SK-N-SH (cell line): ENCODE data around the gene NRCAM. TPM values are rescaled to one million over a fixed set of nuclear protein-coding genes. Genes with fewer than 3 reads are reported as not detected.
A peak's percentile ranks its signal among the peaks of the same experiment; 100 is the strongest.

Source experiments
- CTCF ChIA-PET: fragments of 300-600, 350-600 bp; formaldehyde crosslinking; extraction: SDS; loops from one replicate; lab custom pipeline; 2021; lab: Yijun Ruan, JAX
- POLR2A ChIA-PET: fragments of 350-600 bp; sonication (Branson Sonifier 250); formaldehyde crosslinking; extraction: SDS; loops from one replicate; lab custom pipeline; 2020; ENCODE audit warnings: antibody characterized with exemption, inconsistent platforms; lab: Yijun Ruan, JAX
- DNase-seq: peaks from one replicate; pipeline ENCODE4 v3.0.0; 2012
- H2AFZ ChIP-seq: fragments of 200-600 bp; sonication (generic); 2 replicates; pipeline ENCODE4 v1.8.1; 2016; ENCODE audit warnings: antibody characterized with exemption, mild to moderate bottlenecking, low read depth
- H3F3A ChIP-seq: fragments of 200-600 bp; sonication (generic); replicated peaks from 2 replicates; pipeline ENCODE3; 2016; ENCODE audit warnings: antibody characterized with exemption, mild to moderate bottlenecking; ENCODE audit not compliant: insufficient read depth
- H3K27ac ChIP-seq, 2 experiments: fragments of 200-500 bp in 1 of 2; fragments of 200-600 bp in 1 of 2; sonication (Bioruptor generic) in 1 of 2; sonication (generic), shearing (Covaris generic) in 1 of 2; 2 replicates each; pipeline versions ENCODE4 v1.5.1 to v1.6.1; 2014 to 2016; ENCODE audit warnings: low read depth in 2 of 2, inconsistent platforms in 1 of 2, low read length in 1 of 2, mild to moderate bottlenecking in 1 of 2, mixed read lengths in 1 of 2
- H3K27me3 ChIP-seq: fragments of 200-600 bp; sonication (generic), shearing (Covaris generic); 2 replicates; pipeline ENCODE4 v1.6.1; 2016; ENCODE audit warnings: mixed run types; ENCODE audit not compliant: insufficient read depth
- H3K36me3 ChIP-seq, 2 experiments: fragments of 200-500 bp in 1 of 2; fragments of 200-600 bp in 1 of 2; sonication (Bioruptor generic) in 1 of 2; sonication (generic) in 1 of 2; replicated peaks in 1 of 2; 2 replicates each; pipeline versions ENCODE3 to v1.5.1; 2014 to 2016; ENCODE audit warnings: low read length in 1 of 2, mild to moderate bottlenecking in 1 of 2; ENCODE audit not compliant: insufficient read depth in 2 of 2, control insufficient read depth in 1 of 2
- H3K4me1 ChIP-seq, 2 experiments: fragments of 200-500 bp in 1 of 2; fragments of 200-600 bp in 1 of 2; sonication (Bioruptor generic) in 1 of 2; sonication (generic), shearing (Covaris generic) in 1 of 2; 2 replicates each; pipeline versions ENCODE4 v1.5.1 to v1.6.1; 2014 to 2016; ENCODE audit warnings: low read depth in 1 of 2, low read length in 1 of 2, mixed run types in 1 of 2; ENCODE audit not compliant: insufficient read depth in 2 of 2, control insufficient read depth in 1 of 2
- H3K4me2 ChIP-seq: fragments of 200-600 bp; sonication (generic), shearing (Covaris generic); 2 replicates; pipeline ENCODE4 v1.6.1; 2017; ENCODE audit warnings: mixed run types
- H3K4me3 ChIP-seq, 2 experiments: fragments of 200-500 bp in 1 of 2; fragments of 200-600 bp in 1 of 2; sonication (Bioruptor generic) in 1 of 2; sonication (generic), shearing (Covaris generic) in 1 of 2; 2 replicates each; pipeline versions ENCODE4 v1.5.1 to v1.8.1; 2014 to 2016; ENCODE audit warnings: low read depth in 2 of 2, inconsistent platforms in 1 of 2, low read length in 1 of 2, mild to moderate bottlenecking in 1 of 2, mixed read lengths in 1 of 2, moderate library complexity in 1 of 2
- H3K79me2 ChIP-seq: fragments of 200-600 bp; sonication (generic); 2 replicates; pipeline ENCODE4 v1.8.1; 2017; ENCODE audit warnings: mild to moderate bottlenecking; ENCODE audit not compliant: insufficient read depth
- H3K9ac ChIP-seq: fragments of 200-600 bp; sonication (generic); 2 replicates; pipeline ENCODE4 v1.6.1; 2017; ENCODE audit warnings: mixed run types
- H3K9me2 ChIP-seq: fragments of 200-600 bp; sonication (generic); 2 replicates; pipeline ENCODE4 v1.6.1; 2017; ENCODE audit warnings: mixed run types
- H3K9me3 ChIP-seq: fragments of 200-600 bp; sonication (generic); 2 replicates; pipeline ENCODE4 v1.6.1; 2017; ENCODE audit warnings: mixed run types, mild to moderate bottlenecking, moderate library complexity
- H4K20me1 ChIP-seq: fragments of 200-600 bp; sonication (generic); 2 replicates; pipeline ENCODE4 v1.6.1; 2017; ENCODE audit warnings: mild to moderate bottlenecking, mixed run types; ENCODE audit not compliant: insufficient read depth
- NFIC ChIP-seq: IDR thresholded peaks from 2 replicates; pipeline ENCODE4 v1.4.0; 2012; ENCODE audit warnings: borderline replicate concordance
- NRF1 ChIP-seq: IDR thresholded peaks from 2 replicates; pipeline ENCODE4 v1.6.1; 2012; ENCODE audit warnings: low read depth, mild to moderate bottlenecking, low read length
- POLR2AphosphoS5 ChIP-seq: IDR thresholded peaks from 2 replicates; pipeline ENCODE4 v1.6.1; 2012; ENCODE audit warnings: low read depth, low read length
- TEAD4 ChIP-seq: IDR thresholded peaks from 2 replicates; pipeline ENCODE4 v1.4.0; 2012; ENCODE audit warnings: mild to moderate bottlenecking, borderline replicate concordance; ENCODE audit not compliant: insufficient read depth
- YY1 ChIP-seq: IDR thresholded peaks from 2 replicates; pipeline ENCODE4 v1.4.0; 2012; ENCODE audit warnings: low read depth, mild to moderate bottlenecking
- WGBS: methylation state at CpG from one replicate; pipeline ENCODE4 v1.1.6; 2017; ENCODE audit warnings: low lambda C conversion rate; 5-methylcytosine and 5-hydroxymethylcytosine counted together
- polyA plus RNA-seq, 3 experiments: library from polyadenylated mRNA; depleted of rRNA; stranded (reverse); fragments of >200 nt; gene quantifications; 2 replicates each; pipeline ENCODE4 v1.2.3, GENCODE V29; 2012
- TF ChIP-seq, protein P1 (sequence below): IDR thresholded peaks from 2 replicates; pipeline ENCODE4 v1.6.1; 2012; ENCODE audit warnings: mild to moderate bottlenecking, low read depth, low read length, moderate library complexity
- TF ChIP-seq, protein P2 (sequence below): IDR thresholded peaks from 2 replicates; pipeline ENCODE4 v1.4.0; 2012; ENCODE audit warnings: low read depth, borderline replicate concordance
- TF ChIP-seq, protein P3 (sequence below): IDR thresholded peaks from 2 replicates; pipeline ENCODE4 v1.4.0; 2012; ENCODE audit warnings: low read depth, borderline replicate concordance

The NRCAM gene
- polyA plus RNA-seq, 1 of the 3 experiments (the other 2 are of a cell fraction) = 1.1 TPM

DNA sequence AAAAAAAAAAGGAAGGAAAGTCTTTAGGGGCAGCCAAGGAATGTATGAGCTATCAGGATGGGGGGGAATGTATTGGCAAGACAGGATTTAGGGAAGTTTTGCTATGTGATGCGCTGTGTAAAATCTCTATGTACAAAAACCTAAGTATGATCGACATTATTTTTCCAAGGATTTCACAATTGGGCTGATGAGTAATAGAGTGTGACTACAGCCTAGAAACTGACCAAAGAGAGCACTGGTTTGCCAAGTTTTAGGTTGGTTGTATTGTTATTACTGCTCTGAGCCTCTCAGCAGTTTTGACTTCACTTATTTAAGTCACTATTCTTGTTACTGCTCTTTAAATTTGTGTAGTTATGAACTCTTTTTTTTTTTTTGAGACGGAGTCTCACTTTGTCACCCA lies 107.3 kb downstream of the NRCAM start:
- CTCF ChIA-PET = interaction anchor here (0.9 kb wide), 1 partner anchor 68 kb away, joined by 3 read pairs; no protein-coding TSS in a partner anchor

DNA sequence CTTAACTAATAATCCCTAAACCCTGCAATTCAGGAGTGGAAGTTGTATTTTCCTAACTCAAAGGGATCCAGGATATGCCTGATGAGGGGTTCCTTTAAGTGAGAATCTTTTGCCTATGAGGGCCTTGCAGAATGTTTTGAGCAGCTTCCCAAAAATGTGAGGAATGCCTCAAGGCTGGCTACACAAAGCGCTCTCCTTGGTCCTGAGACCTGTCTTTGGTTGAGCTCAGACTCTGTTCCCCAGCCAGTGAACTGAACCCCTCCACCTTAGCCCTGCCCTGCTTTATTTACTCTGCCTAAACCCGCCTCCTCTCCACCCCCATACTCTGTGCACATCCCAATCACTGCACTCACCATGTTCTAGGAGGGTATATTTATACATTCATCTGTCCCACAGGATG lies 108.6 kb downstream of the NRCAM start:
- DNase-seq = no peak
- 53% methylated on average over 2 of the region's 2 CpGs for WGBS
- H3K27me3 ChIP-seq = no peaks in the 10 kb centered on the region
- no peaks in the 10 kb centered on the region for H4K20me1 ChIP-seq
- POLR2A ChIA-PET = no interaction called here
- peaks cover 7% of the 10 kb centered on the region for H3K9me2 ChIP-seq
- H3F3A ChIP-seq = no peaks in the 10 kb centered on the region
- no peak overlapping the region for H2AFZ ChIP-seq
- H3K9me3 ChIP-seq = no peaks in the 10 kb centered on the region
- H3K4me3 ChIP-seq = no peak overlapping the region
- no peaks in the 10 kb centered on the region; a peak in 1 of 4 replicates for H3K4me1 ChIP-seq
- no peaks in the 10 kb centered on the region for H3K36me3 ChIP-seq
- no peak overlapping the region for H3K4me2 ChIP-seq
- no peak overlapping the region for H3K9ac ChIP-seq
- no peak overlapping the region for H3K27ac ChIP-seq
- CTCF ChIA-PET = interaction anchor here (1.0 to 1.3 kb wide), 2 partner anchors 11 to 22 kb away, joined by 3 read pairs; no protein-coding TSS in a partner anchor
- H3K79me2 ChIP-seq = no peaks in the 10 kb centered on the region
- TF ChIP-seq YY1 (no peak), TEAD4 (0 out of 2 replicates have a peak, but pooled peaks have one; percentile 25)
- TF ChIP-seq, protein P1, sequence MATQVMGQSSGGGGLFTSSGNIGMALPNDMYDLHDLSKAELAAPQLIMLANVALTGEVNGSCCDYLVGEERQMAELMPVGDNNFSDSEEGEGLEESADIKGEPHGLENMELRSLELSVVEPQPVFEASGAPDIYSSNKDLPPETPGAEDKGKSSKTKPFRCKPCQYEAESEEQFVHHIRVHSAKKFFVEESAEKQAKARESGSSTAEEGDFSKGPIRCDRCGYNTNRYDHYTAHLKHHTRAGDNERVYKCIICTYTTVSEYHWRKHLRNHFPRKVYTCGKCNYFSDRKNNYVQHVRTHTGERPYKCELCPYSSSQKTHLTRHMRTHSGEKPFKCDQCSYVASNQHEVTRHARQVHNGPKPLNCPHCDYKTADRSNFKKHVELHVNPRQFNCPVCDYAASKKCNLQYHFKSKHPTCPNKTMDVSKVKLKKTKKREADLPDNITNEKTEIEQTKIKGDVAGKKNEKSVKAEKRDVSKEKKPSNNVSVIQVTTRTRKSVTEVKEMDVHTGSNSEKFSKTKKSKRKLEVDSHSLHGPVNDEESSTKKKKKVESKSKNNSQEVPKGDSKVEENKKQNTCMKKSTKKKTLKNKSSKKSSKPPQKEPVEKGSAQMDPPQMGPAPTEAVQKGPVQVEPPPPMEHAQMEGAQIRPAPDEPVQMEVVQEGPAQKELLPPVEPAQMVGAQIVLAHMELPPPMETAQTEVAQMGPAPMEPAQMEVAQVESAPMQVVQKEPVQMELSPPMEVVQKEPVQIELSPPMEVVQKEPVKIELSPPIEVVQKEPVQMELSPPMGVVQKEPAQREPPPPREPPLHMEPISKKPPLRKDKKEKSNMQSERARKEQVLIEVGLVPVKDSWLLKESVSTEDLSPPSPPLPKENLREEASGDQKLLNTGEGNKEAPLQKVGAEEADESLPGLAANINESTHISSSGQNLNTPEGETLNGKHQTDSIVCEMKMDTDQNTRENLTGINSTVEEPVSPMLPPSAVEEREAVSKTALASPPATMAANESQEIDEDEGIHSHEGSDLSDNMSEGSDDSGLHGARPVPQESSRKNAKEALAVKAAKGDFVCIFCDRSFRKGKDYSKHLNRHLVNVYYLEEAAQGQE = peak; percentile 97

More for the DNA sequence above, 107.3 kb downstream of the NRCAM start:
- WGBS = 50% methylated on average over 3 of the region's 3 CpGs
- Histone ChIP-seq H3F3A (no peaks in the 10 kb centered on the region), H3K27me3 (no peaks in the 10 kb centered on the region), H3K4me2 (no peak overlapping the region), H2AFZ (no peak overlapping the region), H3K9me3 (no peaks in the 10 kb centered on the region), H3K27ac (no peak overlapping the region), H3K4me1 (no peaks in the 10 kb centered on the region; a peak in 1 of 4 replicates), H3K9ac (no peak overlapping the region), H4K20me1 (no peaks in the 10 kb centered on the region), H3K4me3 (no peak overlapping the region), H3K36me3 (no peaks in the 10 kb centered on the region), H3K79me2 (no peaks in the 10 kb centered on the region), H3K9me2 (peaks cover 7% of the 10 kb centered on the region)
- TF ChIP-seq NRF1 = no peak
- TF ChIP-seq POLR2AphosphoS5 = no peak
- TF ChIP-seq, protein P2, sequence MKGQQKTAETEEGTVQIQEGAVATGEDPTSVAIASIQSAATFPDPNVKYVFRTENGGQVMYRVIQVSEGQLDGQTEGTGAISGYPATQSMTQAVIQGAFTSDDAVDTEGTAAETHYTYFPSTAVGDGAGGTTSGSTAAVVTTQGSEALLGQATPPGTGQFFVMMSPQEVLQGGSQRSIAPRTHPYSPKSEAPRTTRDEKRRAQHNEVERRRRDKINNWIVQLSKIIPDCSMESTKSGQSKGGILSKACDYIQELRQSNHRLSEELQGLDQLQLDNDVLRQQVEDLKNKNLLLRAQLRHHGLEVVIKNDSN = no peak
- TF ChIP-seq, protein P3, sequence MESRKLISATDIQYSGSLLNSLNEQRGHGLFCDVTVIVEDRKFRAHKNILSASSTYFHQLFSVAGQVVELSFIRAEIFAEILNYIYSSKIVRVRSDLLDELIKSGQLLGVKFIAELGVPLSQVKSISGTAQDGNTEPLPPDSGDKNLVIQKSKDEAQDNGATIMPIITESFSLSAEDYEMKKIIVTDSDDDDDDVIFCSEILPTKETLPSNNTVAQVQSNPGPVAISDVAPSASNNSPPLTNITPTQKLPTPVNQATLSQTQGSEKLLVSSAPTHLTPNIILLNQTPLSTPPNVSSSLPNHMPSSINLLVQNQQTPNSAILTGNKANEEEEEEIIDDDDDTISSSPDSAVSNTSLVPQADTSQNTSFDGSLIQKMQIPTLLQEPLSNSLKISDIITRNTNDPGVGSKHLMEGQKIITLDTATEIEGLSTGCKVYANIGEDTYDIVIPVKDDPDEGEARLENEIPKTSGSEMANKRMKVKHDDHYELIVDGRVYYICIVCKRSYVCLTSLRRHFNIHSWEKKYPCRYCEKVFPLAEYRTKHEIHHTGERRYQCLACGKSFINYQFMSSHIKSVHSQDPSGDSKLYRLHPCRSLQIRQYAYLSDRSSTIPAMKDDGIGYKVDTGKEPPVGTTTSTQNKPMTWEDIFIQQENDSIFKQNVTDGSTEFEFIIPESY = no peak
- TF ChIP-seq NFIC = no peak
- POLR2A ChIA-PET = no interaction called here
- DNase-seq = no peak
